HL-60 (cell line): ENCODE measurements around the gene LCE1A.

Source experiments
- DNase-seq, 2 experiments: peaks; one replicate each; pipeline ENCODE4 v3.0.0-alpha.2; 2010 to 2020; ENCODE audit warnings: low read depth in 1 of 2, low spot score in 1 of 2
- H3K27ac ChIP-seq: fragments of 250-450 bp; sonication (Bioruptor Pico); replicated peaks from 2 replicates; pipeline ENCODE4 v1.5.1; 2020; ENCODE audit warnings: mild to moderate bottlenecking, moderate library complexity
- H3K27me3 ChIP-seq: fragments of 250-450 bp; sonication (Bioruptor Pico); 2 replicates; pipeline ENCODE4 v1.5.1; 2021; ENCODE audit warnings: mild to moderate bottlenecking, moderate library complexity; ENCODE audit not compliant: insufficient read depth, poor library complexity, severe bottlenecking
- H3K4me3 ChIP-seq: replicated peaks from 2 replicates; pipeline ENCODE4 v1.5.1; 2011; ENCODE audit warnings: mild to moderate bottlenecking, control low read depth, low read length; ENCODE audit not compliant: insufficient read depth
- CTCF ChIP-seq: IDR thresholded peaks from one replicate; pipeline ENCODE4 v1.5.1; 2011; ENCODE audit warnings: low read length, control low read depth, inconsistent platforms; ENCODE audit not compliant: insufficient read depth
- GABPA ChIP-seq: IDR thresholded peaks from 2 replicates; pipeline ENCODE4 v1.6.1; 2012; ENCODE audit warnings: low read depth
- POLR2AphosphoS5 ChIP-seq: IDR thresholded peaks from 2 replicates; pipeline ENCODE4 v1.6.1; 2012; ENCODE audit warnings: low read depth
- REST ChIP-seq: IDR thresholded peaks from 2 replicates; pipeline ENCODE4 v1.6.1; 2012; ENCODE audit warnings: low read depth; ENCODE audit not compliant: insufficient replicate concordance
- SPI1 ChIP-seq: IDR thresholded peaks from 2 replicates; pipeline ENCODE4 v1.6.1; 2012; ENCODE audit warnings: low read depth, mild to moderate bottlenecking, borderline replicate concordance

LCE1A gene

GRCh38 chr1:152795686-152796085 is 31.6 kb upstream of the LCE1A start:
- no peak for DNase-seq
- Histone ChIP-seq H3K27me3 (peaks cover 4% of the 10 kb centered on the region), H3K27ac (no peak overlapping the region), H3K4me3 (no peak overlapping the region)
- TF ChIP-seq POLR2AphosphoS5 = no peak
- no peak for TF ChIP-seq SPI1
- TF ChIP-seq REST = no peak
- TF ChIP-seq CTCF = no peak
- no peak for TF ChIP-seq GABPA

- DNase-seq = no peak
- no peak for TF ChIP-seq REST
- no peak for TF ChIP-seq SPI1
- no peak for TF ChIP-seq POLR2AphosphoS5
- TF ChIP-seq CTCF = no peak
- TF ChIP-seq GABPA = no peak
- no peak within 1 kb of the TSS for H3K27ac ChIP-seq
- H3K27me3 ChIP-seq = peaks cover 5% of the 10 kb centered on the region
- no peak within 1 kb of the TSS for H3K4me3 ChIP-seq
Measured at GRCh38 chr1:152796421-152796820, 30.9 kb upstream of the LCE1A start, which contains the start of gene LCE1D. Gene LCE1D, plus strand, starts transcription at chr1:152796721. Its CDS starts 1,074 bp downstream, at chr1:152797795.

- TF ChIP-seq POLR2AphosphoS5 (no peak), CTCF (no peak), SPI1 (no peak), REST (no peak), GABPA (no peak)
- DNase-seq = no peak
- peaks cover 2% of the 10 kb centered on the region for H3K27me3 ChIP-seq
Measured at GRCh38 chr1:152801333-152801732, 25.9 kb upstream of the LCE1A start.

More at GRCh38 chr1:152801333-152801732, 25.9 kb upstream of the LCE1A start:
- H3K4me3 ChIP-seq = no peak overlapping the region
- H3K27ac ChIP-seq = no peak overlapping the region
